GM23338 (cell line): ENCODE results near the gene PABPN1. TPM values are rescaled to one million over a fixed set of nuclear protein-coding genes. Genes with fewer than 3 reads are reported as not detected.
A peak's percentile ranks its signal among the peaks of the same experiment; 100 is the strongest.

Experiments
- ATAC-seq: fragments of 200-7000 bp; cut with Tn5 transposase; 3 replicates; pipeline ENCODE4 v1.9.1; 2020
- DNase-seq: peaks from one replicate; pipeline ENCODE4 v3.0.0-alpha.2; 2015; ENCODE audit warnings: low spot score
- H2AFZ ChIP-seq: fragments of 200-600 bp; sonication (generic); 2 replicates; pipeline ENCODE4 v1.8.0; 2016; ENCODE audit warnings: antibody characterized with exemption, mild to moderate bottlenecking, moderate library complexity
- H3F3A ChIP-seq: fragments of 200-600 bp; sonication (generic); replicated peaks from 2 replicates; pipeline ENCODE4 v1.8.0; 2017; ENCODE audit warnings: antibody characterized with exemption, mixed run types, low read depth
- H3K27ac ChIP-seq: fragments of 200-600 bp; sonication (generic); 2 replicates; pipeline ENCODE4 v1.6.1; 2016; ENCODE audit warnings: low read depth
- H3K27me3 ChIP-seq: fragments of 200-600 bp; sonication (generic); 2 replicates; pipeline ENCODE4 v1.8.0; 2016; ENCODE audit warnings: mild to moderate bottlenecking, mixed run types, moderate library complexity; ENCODE audit not compliant: insufficient read depth
- H3K36me3 ChIP-seq: fragments of 200-600 bp; sonication (generic); 2 replicates; pipeline ENCODE4 v1.8.0; 2016; ENCODE audit warnings: mild to moderate bottlenecking; ENCODE audit not compliant: insufficient read depth
- H3K4me1 ChIP-seq: fragments of 200-600 bp; sonication (generic); 2 replicates; pipeline ENCODE4 v1.8.0; 2016; ENCODE audit warnings: mild to moderate bottlenecking, moderate library complexity; ENCODE audit not compliant: insufficient read depth
- H3K4me2 ChIP-seq: fragments of 200-600 bp; sonication (generic); 2 replicates; pipeline ENCODE4 v1.7.1; 2017; ENCODE audit warnings: mixed run types
- H3K4me3 ChIP-seq: fragments of 200-600 bp; sonication (generic); 2 replicates; pipeline ENCODE4 v1.6.1; 2016; ENCODE audit warnings: mixed run types
- H3K79me2 ChIP-seq: fragments of 200-600 bp; sonication (generic); replicated peaks from 2 replicates; pipeline ENCODE4 v1.8.0; 2017; ENCODE audit warnings: mild to moderate bottlenecking; ENCODE audit not compliant: insufficient read depth
- H3K9me2 ChIP-seq: fragments of 200-600 bp; sonication (generic); 2 replicates; pipeline ENCODE4 v1.8.0; 2017; ENCODE audit not compliant: insufficient read depth
- H4K20me1 ChIP-seq: fragments of 200-600 bp; sonication (generic); replicated peaks from 2 replicates; pipeline ENCODE4 v1.8.0; 2017; ENCODE audit warnings: mild to moderate bottlenecking; ENCODE audit not compliant: insufficient read depth
- H3K27ac Mint-ChIP-seq: 2 replicates; pipeline ENCODE4 v1.8.0; 2020; ENCODE audit warnings: inconsistent platforms, mild to moderate bottlenecking, moderate library complexity, mixed read lengths
- H3K27me3 Mint-ChIP-seq: 3 replicates; pipeline ENCODE4 v1.8.0; 2022; ENCODE audit warnings: low read depth, mild to moderate bottlenecking, moderate library complexity, mixed read lengths, inconsistent platforms; ENCODE audit not compliant: insufficient read depth, poor library complexity
- H3K36me3 Mint-ChIP-seq: 3 replicates; pipeline ENCODE4 v1.8.0; 2021; ENCODE audit warnings: low read depth, mild to moderate bottlenecking, inconsistent platforms, moderate library complexity, mixed read lengths
- H3K4me1 Mint-ChIP-seq: 3 replicates; pipeline ENCODE4 v1.8.0; 2020; ENCODE audit warnings: mild to moderate bottlenecking, inconsistent platforms, mixed read lengths
- H3K4me3 Mint-ChIP-seq: 3 replicates; pipeline ENCODE4 v1.8.0; 2021; ENCODE audit warnings: moderate library complexity, mild to moderate bottlenecking, inconsistent platforms, mixed read lengths
- H3K9me3 Mint-ChIP-seq: 3 replicates; pipeline ENCODE4 v1.8.0; 2020; ENCODE audit warnings: moderate library complexity, mild to moderate bottlenecking, inconsistent platforms, mixed read lengths
- CTCF ChIP-seq, 2 experiments: fragments of 200-600 bp in 1 of 2; sonication (generic) in 1 of 2; conservative IDR thresholded peaks; 2 replicates each; pipeline versions ENCODE4 v1.5.1 to v1.6.1; 2016 to 2017; ENCODE audit warnings: antibody characterized with exemption in 2 of 2, low read depth in 2 of 2, mild to moderate bottlenecking in 2 of 2, moderate library complexity in 1 of 2
- EZH2 ChIP-seq: fragments of 200-600 bp; sonication (generic); IDR thresholded peaks from one replicate; pipeline ENCODE4 v1.8.0; 2017; ENCODE audit warnings: antibody characterized with exemption, mild to moderate bottlenecking, low read depth; ENCODE audit not compliant: unreplicated experiment
- JUNB ChIP-seq: IDR thresholded peaks from one replicate; pipeline ENCODE4 v1.6.1; 2016; ENCODE audit warnings: antibody characterized with exemption; ENCODE audit not compliant: unreplicated experiment
- NANOG ChIP-seq: IDR thresholded peaks from 2 replicates; pipeline ENCODE4 v1.6.1; 2016; ENCODE audit warnings: antibody characterized with exemption, borderline replicate concordance
- POLR2AphosphoS5 ChIP-seq: IDR thresholded peaks from 2 replicates; pipeline ENCODE4 v1.6.1; 2016; ENCODE audit warnings: antibody characterized with exemption, low read depth
- REST ChIP-seq: IDR thresholded peaks from one replicate; pipeline ENCODE4 v1.6.1; 2018; ENCODE audit warnings: antibody characterized with exemption; ENCODE audit not compliant: unreplicated experiment
- STAT1 ChIP-seq: IDR thresholded peaks from one replicate; pipeline ENCODE4 v1.6.1; 2016; ENCODE audit warnings: antibody characterized with exemption; ENCODE audit not compliant: unreplicated experiment
- polyA plus RNA-seq: library from polyadenylated mRNA; unstranded; fragments of >200 nt; fragmentation: Nextera tagmentation; extraction: Ambion mirVana; gene quantifications from 2 replicates; pipeline ENCODE4 v1.2.1, GENCODE V29; 2016
- total RNA-seq: library from RNA; depleted of rRNA; stranded (reverse); fragments of >200 nt; shearing (Covaris generic); gene quantifications from 2 replicates; pipeline ENCODE4 v1.2.3, GENCODE V29; 2014

PABPN1 gene
- total and polyA plus RNA-seq, 2 experiments from 2014 or later: 116 to 342 TPM

DNA sequence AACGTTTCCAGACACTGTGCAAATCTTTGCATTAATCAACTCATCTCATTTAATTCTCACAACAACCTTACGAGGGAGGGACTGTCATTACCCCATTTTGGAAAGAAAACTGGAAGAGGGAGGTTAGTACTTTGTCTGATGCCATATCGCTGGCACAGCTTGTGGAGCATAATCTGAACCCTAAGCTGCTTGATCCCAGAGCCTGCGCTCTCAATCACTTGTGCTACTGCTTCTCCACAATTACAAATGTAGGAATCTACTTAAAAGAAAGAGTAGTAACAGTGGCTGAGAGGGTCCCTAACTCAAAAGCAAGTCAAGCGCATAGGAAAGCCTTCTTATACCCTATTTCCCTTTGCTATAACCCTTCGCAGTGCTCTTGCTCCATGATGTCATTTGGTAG lies 40.5 kb downstream of the PABPN1 start:
- H3K36me3 Mint-ChIP-seq: peaks cover 27% of the 10 kb centered on the region
- Histone ChIP-seq H3K27me3 (peaks cover 16% of the 10 kb centered on the region), H3K36me3 (no peaks in the 10 kb centered on the region), H3K4me1 (peaks cover 24% of the 10 kb centered on the region), H2AFZ (no peak overlapping the region), H3K4me3 (no peak overlapping the region), H3K27ac (no peak overlapping the region), H3F3A (peaks cover 12% of the 10 kb centered on the region), H3K9me2 (no peaks in the 10 kb centered on the region), H3K79me2 (peaks cover 6% of the 10 kb centered on the region; the same call in 1 of the 2 replicates), H4K20me1 (peaks cover 3% of the 10 kb centered on the region; the same call in 1 of the 2 replicates), H3K4me2 (no peak overlapping the region)
- TF ChIP-seq STAT1 (no peak), CTCF (conservative IDR thresholded peaks at IDR 0.05; ENCODE audit: low read depth in 2 of 2) (no peak), JUNB (no peak), POLR2AphosphoS5 (no peak), NANOG (no peak), REST (no peak), EZH2 (no peak)
- ATAC-seq: no peak
- H3K4me1 Mint-ChIP-seq: peaks cover 36% of the 10 kb centered on the region
- peaks cover 25% of the 10 kb centered on the region for H3K27me3 Mint-ChIP-seq
- no peak overlapping the region for H3K27ac Mint-ChIP-seq
- no peak for DNase-seq
- no peaks in the 10 kb centered on the region; the same call in 2 of the 3 replicates for H3K9me3 Mint-ChIP-seq
- no peak overlapping the region; the same call in 2 of the 3 replicates for H3K4me3 Mint-ChIP-seq

DNA sequence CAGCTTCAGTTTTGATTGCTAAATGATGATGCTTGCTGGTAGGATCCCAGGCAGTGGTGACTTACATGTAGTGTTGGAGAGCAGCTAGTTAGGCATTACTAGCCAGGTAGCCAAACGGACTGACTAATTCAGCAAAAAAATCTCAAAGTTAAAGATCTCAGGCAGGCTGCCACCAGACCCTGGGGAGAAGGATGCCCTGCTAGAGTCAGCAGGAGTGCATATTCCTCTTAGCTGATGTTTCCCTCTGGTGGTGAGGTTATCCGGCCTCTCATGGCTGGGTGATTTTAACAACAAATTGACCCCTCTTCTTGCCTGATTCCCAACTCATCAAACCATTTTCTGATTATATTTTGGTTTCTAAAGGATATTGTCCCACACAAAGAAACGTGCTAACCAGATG lies 40.9 kb downstream of the PABPN1 start:
- peaks cover 3% of the 10 kb centered on the region; the same call in 1 of the 2 replicates for H4K20me1 ChIP-seq
- peaks cover 27% of the 10 kb centered on the region for H3K36me3 Mint-ChIP-seq
- no peak overlapping the region for H3K4me2 ChIP-seq
- H3K9me2 ChIP-seq: no peaks in the 10 kb centered on the region
- H3K27ac ChIP-seq: no peak overlapping the region
- H3K4me1 Mint-ChIP-seq: peaks cover 41% of the 10 kb centered on the region
- H3F3A ChIP-seq: peaks cover 16% of the 10 kb centered on the region
- H2AFZ ChIP-seq: no peak overlapping the region
- ATAC-seq (no peak), DNase-seq (peak; percentile 49)
- 0 out of 3 replicates have a peak overlapping the region, but pooled peaks have one; percentile 16 for H3K4me3 Mint-ChIP-seq
- H3K36me3 ChIP-seq: no peaks in the 10 kb centered on the region
- peak; percentile 32 to 42 for TF ChIP-seq CTCF (conservative IDR thresholded peaks at IDR 0.05; ENCODE audit: low read depth in 2 of 2)
- no peak for TF ChIP-seq EZH2
- peaks cover 6% of the 10 kb centered on the region; the same call in 1 of the 2 replicates for H3K79me2 ChIP-seq
- H3K27me3 Mint-ChIP-seq: peaks cover 28% of the 10 kb centered on the region
- peaks cover 21% of the 10 kb centered on the region for H3K27me3 ChIP-seq
- no peak overlapping the region for H3K4me3 ChIP-seq
- H3K27ac Mint-ChIP-seq: no peak overlapping the region
- no peaks in the 10 kb centered on the region; the same call in 2 of the 3 replicates for H3K9me3 Mint-ChIP-seq
- H3K4me1 ChIP-seq: peaks cover 29% of the 10 kb centered on the region
